ENCODE measurements around the gene ARHGAP26.
"Not testable (repeated sequence)": the region's sequence is repeated elsewhere in the genome, so short reads cannot be mapped to it uniquely, and the experiment has no call there.

Gene ARHGAP26

DNA sequence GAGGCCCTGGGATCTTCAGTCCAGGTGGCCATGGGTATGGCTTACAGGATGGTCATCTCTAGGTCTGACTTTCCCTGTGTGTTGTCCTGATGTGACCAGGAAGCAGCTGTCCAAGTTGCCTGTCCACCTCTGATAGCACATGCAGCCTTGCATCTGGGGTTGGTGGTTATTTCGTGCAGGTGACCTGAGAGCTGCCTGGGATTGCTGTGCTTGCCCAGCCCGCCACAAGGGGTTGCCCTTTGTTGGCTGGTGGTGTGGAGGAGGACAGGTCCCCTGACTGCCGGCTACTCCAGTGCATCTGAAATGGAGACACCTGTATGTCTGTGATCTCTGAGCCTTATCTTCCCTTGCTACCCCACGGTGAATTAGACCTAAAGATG, 212.6 kb downstream of the ARHGAP26 start:
- Histone ChIP-seq H3K36me3 (ENCODE audit: insufficient read depth, insufficient read length, low read length) (no peaks in the 10 kb centered on the region), H3K27me3 (ENCODE audit: insufficient read depth, insufficient read length) (no peaks in the 10 kb centered on the region), H3K9me3 (ENCODE audit: insufficient read depth, low read length) (no peaks in the 10 kb centered on the region), H3K9ac (ENCODE audit: insufficient read length, low read depth) (no peak overlapping the region), H3K4me1 (ENCODE audit: insufficient read depth, insufficient read length) (peaks cover 3% of the 10 kb centered on the region), H3K4me3 (ENCODE audit: insufficient read length, low read depth) (no peak overlapping the region)
- TF ChIP-seq SUZ12 (IDR thresholded peaks at IDR 0.05; ENCODE audit: extremely low read depth, insufficient read depth, insufficient read length) (no peak), ZNF274 (IDR thresholded peaks at IDR 0.05; ENCODE audit: low read depth, low read length) (no peak), YY1 (IDR thresholded peaks at IDR 0.05; ENCODE audit: insufficient read depth, insufficient read length) (no peak)
- DNase-seq (ENCODE audit: low read depth, low spot score) = no peak

DNA sequence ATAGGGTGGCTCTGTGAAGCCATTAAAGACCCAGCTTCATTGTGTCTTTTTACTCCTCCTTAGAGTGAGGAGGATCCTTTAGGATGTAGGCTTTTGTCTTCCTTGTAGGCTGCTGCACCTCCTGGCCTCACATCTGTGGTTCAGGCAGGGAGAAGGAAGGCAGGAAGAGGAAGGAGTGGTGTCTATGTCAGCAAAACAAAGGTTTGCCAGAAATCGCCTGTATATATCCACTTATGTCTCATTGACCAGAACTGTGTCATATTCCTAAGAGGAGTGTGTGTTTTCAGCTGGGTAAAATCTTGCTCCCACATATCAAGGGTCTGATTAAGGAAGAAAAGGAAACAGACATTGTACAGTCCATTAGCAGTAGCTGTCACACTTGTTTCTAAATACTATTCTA, 213.8 kb downstream of the ARHGAP26 start:
- H3K9ac ChIP-seq (ENCODE audit: insufficient read length, low read depth) = no peak overlapping the region
- H3K4me3 ChIP-seq (ENCODE audit: insufficient read length, low read depth) = no peak overlapping the region
- H3K4me1 ChIP-seq (ENCODE audit: insufficient read depth, insufficient read length) = peaks cover 3% of the 10 kb centered on the region
- TF ChIP-seq ZNF274 (IDR thresholded peaks at IDR 0.05; ENCODE audit: low read depth, low read length) (no peak), YY1 (IDR thresholded peaks at IDR 0.05; ENCODE audit: insufficient read depth, insufficient read length) (no peak), SUZ12 (IDR thresholded peaks at IDR 0.05; ENCODE audit: extremely low read depth, insufficient read depth, insufficient read length) (no peak)
- no peaks in the 10 kb centered on the region for H3K27me3 ChIP-seq (ENCODE audit: insufficient read depth, insufficient read length)
- DNase-seq (ENCODE audit: low read depth, low spot score) = no peak
- H3K9me3 ChIP-seq (ENCODE audit: insufficient read depth, low read length) = no peaks in the 10 kb centered on the region
- H3K36me3 ChIP-seq (ENCODE audit: insufficient read depth, insufficient read length, low read length) = no peaks in the 10 kb centered on the region

DNA sequence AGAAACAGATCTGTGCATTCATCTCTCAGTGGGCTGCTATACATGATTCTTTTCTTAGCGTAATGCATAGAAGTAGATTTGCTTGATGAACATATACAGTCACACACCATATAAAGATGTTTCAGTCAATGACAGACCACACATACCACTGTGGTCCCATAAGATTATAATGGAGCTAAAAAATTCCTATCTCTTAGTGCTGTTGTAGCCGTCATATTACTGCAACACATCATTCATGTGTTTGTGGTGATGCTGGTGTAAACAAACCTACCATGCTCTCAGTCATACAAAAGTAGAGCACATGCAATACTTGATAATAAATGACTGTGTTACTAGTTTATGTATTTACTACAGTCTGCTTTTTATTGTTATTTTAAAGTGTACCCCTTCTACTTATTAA, 214.3 kb downstream of the ARHGAP26 start:
- Histone ChIP-seq H3K4me1 (ENCODE audit: insufficient read depth, insufficient read length) (peaks cover 3% of the 10 kb centered on the region), H3K9ac (ENCODE audit: insufficient read length, low read depth) (no peak overlapping the region), H3K27me3 (ENCODE audit: insufficient read depth, insufficient read length) (no peaks in the 10 kb centered on the region), H3K4me3 (ENCODE audit: insufficient read length, low read depth) (no peak overlapping the region), H3K9me3 (ENCODE audit: insufficient read depth, low read length) (no peaks in the 10 kb centered on the region), H3K36me3 (ENCODE audit: insufficient read depth, insufficient read length, low read length) (no peaks in the 10 kb centered on the region)
- no peak for DNase-seq (ENCODE audit: low read depth, low spot score)
- TF ChIP-seq SUZ12 (IDR thresholded peaks at IDR 0.05; ENCODE audit: extremely low read depth, insufficient read depth, insufficient read length) (no peak), YY1 (IDR thresholded peaks at IDR 0.05; ENCODE audit: insufficient read depth, insufficient read length) (no peak), ZNF274 (IDR thresholded peaks at IDR 0.05; ENCODE audit: low read depth, low read length) (no peak)

DNA sequence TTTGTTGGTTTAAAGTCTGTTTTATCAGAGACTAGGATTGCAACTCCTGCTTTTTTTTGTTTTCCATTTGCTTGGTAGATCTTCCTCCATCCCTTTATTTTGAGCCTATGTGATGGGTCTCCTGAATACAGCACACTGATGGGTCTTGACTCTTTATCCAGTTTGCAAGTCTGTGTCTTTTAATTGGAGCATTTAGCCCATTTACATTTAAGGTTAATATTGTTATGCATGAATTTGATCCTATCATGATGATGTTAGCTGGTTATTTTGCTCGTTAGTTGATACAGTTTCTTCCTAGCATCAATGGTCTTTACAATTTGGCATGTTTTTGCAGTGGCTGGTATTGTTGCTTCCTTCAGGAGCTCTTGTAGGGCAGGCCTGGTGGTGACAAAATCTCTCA, 219.1 kb downstream of the ARHGAP26 start:
- H3K9ac ChIP-seq (ENCODE audit: insufficient read length, low read depth); DNase-seq (ENCODE audit: low read depth, low spot score); H3K4me1 ChIP-seq (ENCODE audit: insufficient read depth, insufficient read length); H3K4me3 ChIP-seq (ENCODE audit: insufficient read length, low read depth); H3K9me3 ChIP-seq (ENCODE audit: insufficient read depth, low read length); H3K36me3 ChIP-seq (ENCODE audit: insufficient read depth, insufficient read length, low read length); H3K27me3 ChIP-seq (ENCODE audit: insufficient read depth, insufficient read length): not testable (repeated sequence)

DNA sequence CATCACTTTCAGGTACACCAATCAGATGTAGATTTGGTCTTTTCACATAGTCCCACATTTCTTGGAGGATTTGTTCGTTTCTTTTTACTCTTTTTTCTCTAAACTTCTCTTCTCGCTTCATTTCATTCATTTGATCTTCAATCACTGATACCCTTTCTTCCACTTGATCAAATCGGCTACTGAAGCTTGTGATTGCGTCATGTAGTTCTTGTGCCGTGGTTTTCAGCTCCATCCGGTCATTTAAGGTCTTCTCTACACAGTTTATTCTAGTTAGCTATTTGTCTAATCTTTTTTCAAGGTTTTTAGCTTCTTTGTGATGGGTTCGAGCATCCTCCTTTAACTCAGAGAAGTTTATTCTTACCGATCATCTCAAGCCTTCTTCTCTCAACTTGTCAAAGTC, 219.9 kb downstream of the ARHGAP26 start:
- H3K9ac ChIP-seq (ENCODE audit: insufficient read length, low read depth); H3K4me1 ChIP-seq (ENCODE audit: insufficient read depth, insufficient read length); H3K9me3 ChIP-seq (ENCODE audit: insufficient read depth, low read length); H3K4me3 ChIP-seq (ENCODE audit: insufficient read length, low read depth); H3K36me3 ChIP-seq (ENCODE audit: insufficient read depth, insufficient read length, low read length); H3K27me3 ChIP-seq (ENCODE audit: insufficient read depth, insufficient read length); DNase-seq (ENCODE audit: low read depth, low spot score): not testable (repeated sequence)

DNA sequence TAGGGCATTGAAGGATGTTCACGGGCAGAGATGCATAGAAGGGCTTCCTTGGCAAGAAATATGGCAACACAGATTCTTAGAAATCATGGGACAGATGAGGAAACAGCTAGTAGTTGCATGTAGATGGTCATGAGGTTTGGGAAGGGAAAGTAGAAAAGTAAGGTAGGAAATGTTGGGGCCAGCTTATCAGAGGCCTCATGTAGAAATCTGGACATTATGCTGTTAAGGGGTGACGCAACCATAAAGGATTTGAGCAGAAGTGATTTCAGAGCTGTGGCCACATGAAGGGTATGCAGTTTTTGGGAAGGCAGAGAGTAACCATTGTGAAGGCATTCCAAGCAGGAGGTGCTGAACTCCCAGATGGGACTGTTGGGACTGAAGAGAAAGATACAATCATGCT, 224.0 kb downstream of the ARHGAP26 start:
- no peak overlapping the region for H3K9ac ChIP-seq (ENCODE audit: insufficient read length, low read depth)
- TF ChIP-seq YY1 (IDR thresholded peaks at IDR 0.05; ENCODE audit: insufficient read depth, insufficient read length) (no peak), ZNF274 (IDR thresholded peaks at IDR 0.05; ENCODE audit: low read depth, low read length) (no peak), SUZ12 (IDR thresholded peaks at IDR 0.05; ENCODE audit: extremely low read depth, insufficient read depth, insufficient read length) (no peak)

DNA sequence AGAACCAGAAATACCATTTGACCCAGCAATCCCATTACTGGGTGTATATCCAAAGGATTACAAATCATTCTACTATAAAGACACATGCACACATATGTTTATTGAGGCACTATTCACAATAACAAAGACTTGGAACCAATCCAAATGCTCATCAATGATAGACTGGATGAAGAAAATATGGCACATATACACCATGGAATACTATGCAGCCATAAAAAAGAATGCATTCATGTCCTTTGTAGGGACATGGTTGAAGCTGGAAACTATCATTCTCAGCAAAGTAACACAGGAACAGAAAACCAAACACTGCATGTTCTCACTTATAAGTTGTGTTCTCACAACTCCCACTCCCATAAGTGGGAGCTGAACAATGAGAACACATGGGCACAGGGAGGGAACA, 225.4 kb downstream of the ARHGAP26 start:
- not testable (repeated sequence) for H3K4me3 ChIP-seq (ENCODE audit: insufficient read length, low read depth); H3K36me3 ChIP-seq (ENCODE audit: insufficient read depth, insufficient read length, low read length); H3K9ac ChIP-seq (ENCODE audit: insufficient read length, low read depth); DNase-seq (ENCODE audit: low read depth, low spot score); H3K27me3 ChIP-seq (ENCODE audit: insufficient read depth, insufficient read length); H3K4me1 ChIP-seq (ENCODE audit: insufficient read depth, insufficient read length); H3K9me3 ChIP-seq (ENCODE audit: insufficient read depth, low read length)

More for the DNA sequence above, 224.0 kb downstream of the ARHGAP26 start:
- no peak overlapping the region for H3K4me3 ChIP-seq (ENCODE audit: insufficient read length, low read depth)
- no peak for DNase-seq (ENCODE audit: low read depth, low spot score)
- peaks cover 9% of the 10 kb centered on the region; the same call in 1 of the 2 replicates for H3K9me3 ChIP-seq (ENCODE audit: insufficient read depth, low read length)
- H3K4me1 ChIP-seq (ENCODE audit: insufficient read depth, insufficient read length) = no peaks in the 10 kb centered on the region
- no peaks in the 10 kb centered on the region for H3K27me3 ChIP-seq (ENCODE audit: insufficient read depth, insufficient read length)
- H3K36me3 ChIP-seq (ENCODE audit: insufficient read depth, insufficient read length, low read length) = no peaks in the 10 kb centered on the region

DNA sequence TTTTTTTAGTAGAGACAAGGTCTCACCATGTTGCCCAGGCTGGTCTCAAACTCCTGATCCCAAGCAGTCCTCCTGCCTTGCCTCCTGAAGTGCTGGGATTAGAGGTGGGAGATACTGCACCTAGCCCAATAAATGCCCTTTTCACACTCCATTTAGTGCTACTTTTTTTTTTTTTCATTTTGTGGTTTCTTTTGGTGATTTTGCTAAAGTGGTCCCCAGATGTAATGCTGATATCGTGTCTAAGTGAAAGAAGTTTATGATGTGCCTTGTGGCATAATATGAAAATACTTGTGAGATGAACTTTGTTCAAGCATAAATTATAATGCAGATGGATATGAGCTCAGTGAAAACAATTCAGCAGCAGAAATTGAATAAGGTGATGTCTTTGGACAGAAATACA, 227.4 kb downstream of the ARHGAP26 start:
- Histone ChIP-seq H3K9me3 (ENCODE audit: insufficient read depth, low read length) (no peaks in the 10 kb centered on the region), H3K36me3 (ENCODE audit: insufficient read depth, insufficient read length, low read length) (no peaks in the 10 kb centered on the region), H3K4me3 (ENCODE audit: insufficient read length, low read depth) (no peak overlapping the region), H3K27me3 (ENCODE audit: insufficient read depth, insufficient read length) (no peaks in the 10 kb centered on the region), H3K4me1 (ENCODE audit: insufficient read depth, insufficient read length) (no peaks in the 10 kb centered on the region), H3K9ac (ENCODE audit: insufficient read length, low read depth) (no peak overlapping the region)
- no peak for DNase-seq (ENCODE audit: low read depth, low spot score)
- TF ChIP-seq SUZ12 (IDR thresholded peaks at IDR 0.05; ENCODE audit: extremely low read depth, insufficient read depth, insufficient read length) = no peak
- no peak for TF ChIP-seq ZNF274 (IDR thresholded peaks at IDR 0.05; ENCODE audit: low read depth, low read length)
- TF ChIP-seq YY1 (IDR thresholded peaks at IDR 0.05; ENCODE audit: insufficient read depth, insufficient read length) = no peak

Measured in NT2/D1 (cell line).